BE2C (cell line): ENCODE data around the gene HACD2. TPM values are rescaled to one million over a fixed set of nuclear protein-coding genes. Genes with fewer than 3 reads are reported as not detected.

Experiments used
- DNase-seq: peaks from one replicate; pipeline ENCODE4 v3.0.0-alpha.2; 2020
- H3K27me3 ChIP-seq: fragments of 250-450 bp; sonication (Bioruptor Pico); 2 replicates; pipeline ENCODE4 v1.5.1; 2020; ENCODE audit warnings: mild to moderate bottlenecking
- H3K36me3 ChIP-seq: fragments of 250-450 bp; sonication (Bioruptor Pico); 2 replicates; pipeline ENCODE4 v1.5.1; 2020; ENCODE audit warnings: mild to moderate bottlenecking
- H3K4me1 ChIP-seq: fragments of 250-450 bp; sonication (Bioruptor Pico); 2 replicates; pipeline ENCODE4 v1.5.1; 2020
- H3K4me3 ChIP-seq: 2 replicates; pipeline ENCODE4 v1.5.1; 2011; ENCODE audit warnings: low read depth, low read length
- H3K9me3 ChIP-seq: fragments of 250-450 bp; sonication (Bioruptor Pico); 2 replicates; pipeline ENCODE4 v1.5.1; 2020
- CTCF ChIP-seq: IDR thresholded peaks from 2 replicates; pipeline ENCODE4 v1.5.1; 2012; ENCODE audit warnings: mild to moderate bottlenecking, low read depth, low read length
- polyA plus RNA-seq: library from polyadenylated mRNA; unstranded; fragments of >200 nt; gene quantifications from one replicate; pipeline ENCODE4 v1.2.1, GENCODE V29; 2012; ENCODE audit warnings: low read depth, missing spikeins; ENCODE audit not compliant: insufficient read length, insufficient read depth

The HACD2 gene
- polyA plus RNA-seq: 42.2 TPM

- no peak for TF ChIP-seq CTCF
- Histone ChIP-seq H3K9me3 (no peaks in the 10 kb centered on the region), H3K27me3 (no peaks in the 10 kb centered on the region), H3K4me1 (no peaks in the 10 kb centered on the region), H3K36me3 (peaks cover 13% of the 10 kb centered on the region), H3K4me3 (peak within 1 kb of the TSS; percentile 99)
- DNase-seq: peak; percentile 98
Measured at GRCh38 chr3:123584988-123585937, at the start of gene HACD2. HACD2 (minus strand) TSS chr3:123585053; CDS start chr3:123585027, 26 bp downstream.

GRCh38 chr3:123634149-123635051 is 49.5 kb upstream of the HACD2 start:
- Histone ChIP-seq H3K36me3 (no peaks in the 10 kb centered on the region), H3K4me1 (no peaks in the 10 kb centered on the region), H3K9me3 (no peaks in the 10 kb centered on the region), H3K4me3 (no peak overlapping the region), H3K27me3 (no peaks in the 10 kb centered on the region)
- TF ChIP-seq CTCF: no peak
- DNase-seq: no peak

- H3K4me3 ChIP-seq: no peak overlapping the region
- H3K9me3 ChIP-seq: no peaks in the 10 kb centered on the region
- no peaks in the 10 kb centered on the region for H3K4me1 ChIP-seq
- H3K36me3 ChIP-seq: no peaks in the 10 kb centered on the region
- no peak for DNase-seq
- no peak for TF ChIP-seq CTCF
- no peaks in the 10 kb centered on the region for H3K27me3 ChIP-seq
Measured at GRCh38 chr3:123633530-123633929, 48.7 kb upstream of the HACD2 start.

GRCh38 chr3:123632161-123632655 is 47.4 kb upstream of the HACD2 start:
- Histone ChIP-seq H3K27me3 (no peaks in the 10 kb centered on the region), H3K9me3 (no peaks in the 10 kb centered on the region), H3K36me3 (no peaks in the 10 kb centered on the region), H3K4me1 (no peaks in the 10 kb centered on the region), H3K4me3 (no peak overlapping the region)
- no peak for DNase-seq
- no peak for TF ChIP-seq CTCF

- no peak overlapping the region for H3K4me3 ChIP-seq
- no peaks in the 10 kb centered on the region for H3K27me3 ChIP-seq
- no peak for TF ChIP-seq CTCF
- H3K9me3 ChIP-seq: no peaks in the 10 kb centered on the region
- DNase-seq: no peak
- H3K36me3 ChIP-seq: no peaks in the 10 kb centered on the region
- H3K4me1 ChIP-seq: no peaks in the 10 kb centered on the region
Measured at GRCh38 chr3:123629747-123630047, 44.8 kb upstream of the HACD2 start.
